Effector CD8-positive, alpha-beta T cell (primary cell): Measurements from ENCODE around the gene GP2.

Source experiments
- DNase-seq: peaks from one replicate; lab custom pipeline; 2025; lab: John Stamatoyannopoulos, UW

GP2 gene

GRCh38 chr16:20307240-20307671 lies 20.1 kb downstream of the GP2 start:
- no peak for DNase-seq

- no peak for DNase-seq
Measured at GRCh38 chr16:20306401-20306800, 20.9 kb downstream of the GP2 start.

GRCh38 chr16:20303012-20303411 lies 24.3 kb downstream of the GP2 start:
- no peak for DNase-seq

GRCh38 chr16:20302389-20302788 lies 24.9 kb downstream of the GP2 start:
- no peak for DNase-seq

- DNase-seq, result no peak
Measured at GRCh38 chr16:20301840-20302239, 25.5 kb downstream of the GP2 start.

GRCh38 chr16:20300312-20301097 lies 26.8 kb downstream of the GP2 start:
- DNase-seq, result no peak

GRCh38 chr16:20298452-20298851 lies 28.9 kb downstream of the GP2 start:
- no peak for DNase-seq

- DNase-seq, result no peak
Measured at GRCh38 chr16:20291208-20292206, 35.8 kb downstream of the GP2 start.

- DNase-seq, result no peak
Measured at GRCh38 chr16:20289571-20289970, 37.7 kb downstream of the GP2 start.

- no peak for DNase-seq
Measured at GRCh38 chr16:20285993-20286499, 41.3 kb downstream of the GP2 start.

- DNase-seq, result no peak
Measured at GRCh38 chr16:20280259-20280658, 47.1 kb downstream of the GP2 start.

- DNase-seq, result no peak
Measured at GRCh38 chr16:20271893-20272292, 55.4 kb downstream of the GP2 start.

GRCh38 chr16:20268409-20268808 lies 58.9 kb downstream of the GP2 start:
- DNase-seq, result no peak

- no peak for DNase-seq
Measured at GRCh38 chr16:20265019-20265418, 62.3 kb downstream of the GP2 start.

- DNase-seq, result no peak
Measured at GRCh38 chr16:20263138-20263855, 64.0 kb downstream of the GP2 start.

- DNase-seq, result no peak
Measured at GRCh38 chr16:20262248-20262647, 65.1 kb downstream of the GP2 start.

GRCh38 chr16:20260215-20261009 lies 66.9 kb downstream of the GP2 start:
- DNase-seq, result no peak
